ENCODE results near the gene AKT1S1.

Gene AKT1S1

GRCh38 chr19:49921871-49922795 lies 45.0 kb upstream of the AKT1S1 start:
- H3K4me3 ChIP-seq, result no peak overlapping the region
- DNase-seq (ENCODE audit: low spot score), result no peak
- TF ChIP-seq, protein P1, sequence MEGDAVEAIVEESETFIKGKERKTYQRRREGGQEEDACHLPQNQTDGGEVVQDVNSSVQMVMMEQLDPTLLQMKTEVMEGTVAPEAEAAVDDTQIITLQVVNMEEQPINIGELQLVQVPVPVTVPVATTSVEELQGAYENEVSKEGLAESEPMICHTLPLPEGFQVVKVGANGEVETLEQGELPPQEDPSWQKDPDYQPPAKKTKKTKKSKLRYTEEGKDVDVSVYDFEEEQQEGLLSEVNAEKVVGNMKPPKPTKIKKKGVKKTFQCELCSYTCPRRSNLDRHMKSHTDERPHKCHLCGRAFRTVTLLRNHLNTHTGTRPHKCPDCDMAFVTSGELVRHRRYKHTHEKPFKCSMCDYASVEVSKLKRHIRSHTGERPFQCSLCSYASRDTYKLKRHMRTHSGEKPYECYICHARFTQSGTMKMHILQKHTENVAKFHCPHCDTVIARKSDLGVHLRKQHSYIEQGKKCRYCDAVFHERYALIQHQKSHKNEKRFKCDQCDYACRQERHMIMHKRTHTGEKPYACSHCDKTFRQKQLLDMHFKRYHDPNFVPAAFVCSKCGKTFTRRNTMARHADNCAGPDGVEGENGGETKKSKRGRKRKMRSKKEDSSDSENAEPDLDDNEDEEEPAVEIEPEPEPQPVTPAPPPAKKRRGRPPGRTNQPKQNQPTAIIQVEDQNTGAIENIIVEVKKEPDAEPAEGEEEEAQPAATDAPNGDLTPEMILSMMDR (IDR thresholded peaks at IDR 0.05), result no peak
- no peak overlapping the region for H3K27ac ChIP-seq

- TF ChIP-seq, protein P1 (IDR thresholded peaks at IDR 0.05), result no peak
- DNase-seq (ENCODE audit: low spot score), result no peak
- Histone ChIP-seq H3K27ac (no peak overlapping the region), H3K4me3 (no peak overlapping the region)
Measured at GRCh38 chr19:49920624-49921363, 43.6 kb upstream of the AKT1S1 start.

- Histone ChIP-seq H3K4me3 (no peak overlapping the region), H3K27ac (no peak overlapping the region)
- no peak for DNase-seq (ENCODE audit: low spot score)
- TF ChIP-seq, protein P1 (IDR thresholded peaks at IDR 0.05), result no peak
Measured at GRCh38 chr19:49918089-49918488, 40.9 kb upstream of the AKT1S1 start.

DNA sequence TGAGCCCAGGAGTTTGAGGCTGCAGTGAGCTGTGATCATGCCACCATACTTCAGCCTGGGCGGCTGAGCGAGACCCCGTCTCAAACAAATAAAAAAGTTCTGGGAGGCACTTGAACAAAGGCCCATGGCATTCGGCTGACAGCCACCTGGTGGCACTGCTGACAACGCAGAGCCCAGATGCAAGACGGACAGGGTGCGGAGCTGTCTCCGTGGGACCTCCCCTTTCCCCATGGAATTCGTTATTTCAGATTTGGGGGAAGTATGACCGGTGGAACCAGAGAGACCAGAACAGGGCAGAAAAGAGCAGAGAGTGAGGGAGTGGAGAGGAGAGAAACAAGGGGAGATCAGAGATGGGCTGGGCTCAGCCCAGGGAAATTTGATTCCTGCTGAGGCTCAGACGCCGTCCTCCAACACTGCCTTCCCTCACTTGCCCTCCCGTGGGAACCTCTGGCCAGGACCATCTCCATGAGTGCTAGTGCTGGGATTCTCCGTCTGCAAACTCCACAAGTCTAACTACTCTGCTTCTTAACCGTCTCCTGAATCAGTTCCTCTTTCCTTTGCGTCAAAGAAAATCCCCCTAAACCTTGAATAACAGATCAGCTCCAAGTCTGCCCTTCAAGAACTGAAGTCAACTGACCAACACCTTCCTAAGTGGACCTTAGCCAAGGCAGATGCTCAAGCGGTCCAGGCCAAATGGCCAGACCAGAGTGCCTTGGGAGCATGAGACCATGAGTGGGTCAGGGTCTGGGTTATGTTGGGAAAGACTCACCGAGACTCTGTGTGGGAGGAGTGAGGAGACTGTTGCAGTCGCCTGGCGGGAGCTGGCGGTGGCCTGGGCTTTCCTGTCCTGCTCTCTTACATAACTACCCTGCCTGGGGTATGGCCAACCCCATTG lies 39.9 kb upstream of the AKT1S1 start:
- TF ChIP-seq, protein P1 (IDR thresholded peaks at IDR 0.05), result no peak
- no peak for DNase-seq (ENCODE audit: low spot score)
- H3K4me3 ChIP-seq, result no peak overlapping the region
- H3K27ac ChIP-seq, result no peak overlapping the region

DNA sequence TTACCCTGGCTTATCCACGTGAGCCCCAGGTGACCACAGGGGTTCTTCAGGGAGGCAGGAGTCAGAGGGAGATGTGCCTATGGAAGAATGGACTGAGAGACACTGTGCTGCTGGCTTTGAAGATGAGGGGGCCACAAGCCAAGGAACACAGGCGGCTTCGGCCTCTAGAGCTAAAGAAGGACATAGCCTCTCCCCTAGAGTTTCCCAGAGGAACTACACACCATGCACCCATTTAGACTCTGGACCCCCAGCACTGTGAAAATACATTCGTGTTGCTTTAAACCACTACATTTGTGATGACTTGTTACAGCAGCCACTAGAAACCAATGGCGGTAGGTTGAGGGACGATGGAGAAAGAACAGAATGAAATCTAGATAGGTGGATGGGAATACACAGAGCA lies 38.1 kb upstream of the AKT1S1 start:
- Histone ChIP-seq H3K4me3 (no peak overlapping the region), H3K27ac (no peak overlapping the region)
- DNase-seq (ENCODE audit: low spot score), result no peak
- TF ChIP-seq, protein P1 (IDR thresholded peaks at IDR 0.05), result no peak

GRCh38 chr19:49913720-49914119 lies 36.6 kb upstream of the AKT1S1 start:
- DNase-seq (ENCODE audit: low spot score), result no peak
- Histone ChIP-seq H3K4me3 (no peak overlapping the region), H3K27ac (no peak overlapping the region)
- TF ChIP-seq, protein P1 (IDR thresholded peaks at IDR 0.05), result no peak
